ENCODE results near the gene SURF6.
"Not testable (repeated sequence)": the region's sequence is repeated elsewhere in the genome, so short reads cannot be mapped to it uniquely, and the experiment has no call there.

Gene SURF6

DNA sequence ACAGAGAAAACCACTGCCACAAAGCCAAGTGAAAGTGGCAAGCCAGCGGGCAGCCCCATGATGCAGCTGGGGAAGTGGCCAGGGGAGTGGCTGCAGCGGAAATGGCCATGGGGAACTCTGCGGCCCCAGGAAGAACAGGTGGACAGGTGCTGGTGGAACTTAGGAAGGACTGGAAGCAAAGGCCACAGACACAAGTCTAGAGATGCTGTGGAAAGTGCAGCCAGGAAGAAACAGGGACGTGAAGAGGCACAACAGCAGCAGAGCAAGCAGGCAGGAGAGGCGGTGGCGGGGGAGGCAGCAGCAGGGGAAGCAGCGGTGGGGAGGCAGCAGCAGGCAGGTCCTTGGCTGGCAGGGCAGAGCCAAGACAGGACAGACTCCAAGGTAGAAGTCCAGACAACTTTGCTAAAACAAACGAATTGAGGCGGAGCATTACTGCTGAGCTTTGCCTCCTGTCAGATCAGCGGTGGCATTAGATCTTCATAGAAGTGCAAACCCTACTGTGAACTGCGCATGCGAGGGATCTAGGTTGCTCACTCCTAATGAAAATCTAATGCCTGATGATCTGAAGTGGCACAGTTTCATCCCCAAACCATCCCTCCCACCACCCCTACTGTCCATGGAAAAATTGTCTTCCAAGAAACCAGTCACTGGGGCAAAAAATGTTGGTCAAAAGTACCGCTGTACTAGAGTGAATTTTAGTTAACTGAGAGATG, 11.8 kb downstream of the SURF6 start:
- DNase-seq (ENCODE audit: low read depth): no peak

DNA sequence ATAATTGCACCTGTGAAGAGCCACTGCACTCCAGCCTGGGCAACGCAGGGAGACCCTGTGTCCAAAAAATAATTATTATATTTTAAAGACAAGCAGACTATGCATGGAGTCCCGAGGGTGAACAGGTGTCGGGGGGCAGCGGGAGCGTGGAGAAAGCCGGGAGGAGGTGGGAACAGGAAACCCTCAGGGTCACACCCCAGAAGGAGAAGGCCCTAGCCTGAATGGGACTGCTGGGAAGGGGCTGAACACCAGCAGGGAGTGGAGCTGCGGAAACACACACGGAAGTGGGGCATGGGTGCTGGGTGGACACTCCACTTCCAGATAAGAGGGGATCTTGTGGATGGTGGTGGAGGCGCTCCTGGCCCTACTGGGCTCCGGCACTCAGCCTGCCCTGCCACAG, 12.8 kb downstream of the SURF6 start:
- no peak for DNase-seq (ENCODE audit: low read depth)

DNA sequence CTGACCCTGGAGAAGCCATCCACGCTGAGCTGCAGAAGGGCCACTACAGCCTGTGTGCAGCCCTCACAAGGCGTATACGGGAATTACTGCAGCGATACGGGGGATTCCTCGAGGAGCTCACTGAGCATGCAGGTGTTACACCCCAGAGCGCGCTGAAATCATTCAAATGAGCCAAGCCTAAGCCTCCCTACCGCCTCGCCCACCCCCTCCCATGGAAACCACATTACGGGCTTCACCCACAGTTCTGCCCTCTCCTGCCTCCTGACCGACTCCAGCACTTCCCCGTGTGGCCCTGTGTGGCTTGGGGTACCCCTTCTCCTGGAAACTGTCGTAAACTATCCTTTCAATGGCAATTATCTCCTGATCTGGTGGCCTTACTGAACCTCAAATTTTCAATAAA, 13.3 kb downstream of the SURF6 start:
- no peak for DNase-seq (ENCODE audit: low read depth)

DNA sequence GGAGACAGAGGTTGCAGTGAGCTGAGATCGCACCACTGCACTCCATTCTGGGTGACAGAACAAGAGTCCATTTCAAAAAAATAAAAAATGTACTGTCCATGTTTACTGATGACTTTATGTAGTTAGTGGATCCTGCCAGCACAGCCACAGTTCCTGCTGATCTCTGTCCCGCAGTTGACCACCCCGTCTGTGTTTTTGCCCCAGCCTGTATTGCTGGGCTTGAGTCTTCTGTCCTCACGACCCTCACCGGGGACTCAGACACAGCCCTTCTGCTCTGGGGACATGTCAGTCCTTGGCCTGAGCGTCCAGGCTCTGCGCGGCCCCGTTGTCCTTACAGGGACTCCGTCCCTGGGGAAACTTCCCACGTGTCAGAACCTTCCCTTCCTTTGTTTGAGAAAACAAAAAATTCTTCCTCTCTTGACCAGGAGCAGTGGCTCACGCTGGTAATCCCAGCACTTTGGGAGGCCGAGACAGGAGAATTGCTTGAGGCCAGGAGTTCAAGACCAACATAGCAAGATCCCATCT, 14.5 kb downstream of the SURF6 start:
- DNase-seq (ENCODE audit: low read depth): no peak

DNA sequence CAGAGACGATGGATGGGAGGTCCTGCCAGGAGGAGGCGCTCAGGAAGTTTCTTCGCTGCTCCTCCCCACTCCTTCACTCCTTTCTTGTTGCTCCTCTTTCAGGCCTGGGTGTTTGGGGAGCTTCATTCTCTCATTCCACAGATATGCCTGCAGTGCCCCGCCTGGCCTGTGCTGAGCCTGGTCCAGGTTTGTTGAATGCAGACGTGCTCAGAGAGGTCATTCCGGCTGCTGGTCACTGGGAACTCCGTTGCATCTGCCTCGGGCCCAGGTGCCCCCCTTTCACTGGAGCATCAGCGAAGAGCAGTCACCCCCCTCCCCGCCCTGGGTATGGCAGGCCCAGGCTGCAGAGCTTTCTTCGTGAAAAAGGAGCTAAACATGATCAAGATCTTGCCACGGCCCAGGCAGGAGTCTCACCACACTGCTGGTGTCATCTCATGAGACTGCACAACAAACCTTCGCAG, 15.5 kb downstream of the SURF6 start:
- DNase-seq (ENCODE audit: low read depth): no peak

DNA sequence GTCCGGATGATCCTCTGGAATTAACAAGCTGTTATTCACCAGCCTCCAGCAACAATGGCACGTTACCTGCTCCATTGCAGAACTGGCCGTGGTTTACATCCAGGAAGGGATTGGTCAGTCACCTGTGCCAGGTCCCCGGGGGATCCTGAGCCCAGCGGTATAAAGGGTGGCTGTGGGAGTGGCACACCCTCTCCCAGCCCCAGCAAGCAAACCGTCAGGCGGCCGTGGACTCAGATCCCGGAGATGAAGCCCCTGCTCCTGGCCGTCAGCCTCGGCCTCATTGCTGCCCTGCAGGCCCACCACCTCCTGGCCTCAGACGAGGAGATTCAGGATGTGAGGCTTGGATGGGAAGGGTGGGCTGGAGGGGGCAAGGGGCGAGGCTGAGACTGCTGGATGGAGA, 18.4 kb downstream of the SURF6 start:
- DNase-seq (ENCODE audit: low read depth): not testable (repeated sequence)

DNA sequence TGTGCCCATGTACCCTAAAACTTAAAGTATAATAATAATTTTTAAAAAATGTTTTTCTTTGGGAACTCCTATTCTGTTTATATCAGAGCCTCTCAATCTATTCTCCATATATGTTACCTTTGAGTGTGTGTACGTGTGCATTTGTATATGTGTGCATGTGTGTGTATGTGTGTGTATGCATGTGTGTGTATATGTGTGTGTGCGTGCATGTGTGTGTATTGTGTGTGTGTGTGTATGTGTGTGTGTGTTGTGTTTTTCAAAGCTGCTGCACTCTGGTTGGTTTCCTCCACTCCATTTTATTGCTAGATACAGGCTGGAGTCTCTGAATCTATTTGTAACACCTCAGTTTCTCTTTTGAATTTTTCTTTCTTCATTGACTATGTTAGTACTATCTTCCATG, 20.0 kb downstream of the SURF6 start:
- no peak for DNase-seq (ENCODE audit: low read depth)

DNA sequence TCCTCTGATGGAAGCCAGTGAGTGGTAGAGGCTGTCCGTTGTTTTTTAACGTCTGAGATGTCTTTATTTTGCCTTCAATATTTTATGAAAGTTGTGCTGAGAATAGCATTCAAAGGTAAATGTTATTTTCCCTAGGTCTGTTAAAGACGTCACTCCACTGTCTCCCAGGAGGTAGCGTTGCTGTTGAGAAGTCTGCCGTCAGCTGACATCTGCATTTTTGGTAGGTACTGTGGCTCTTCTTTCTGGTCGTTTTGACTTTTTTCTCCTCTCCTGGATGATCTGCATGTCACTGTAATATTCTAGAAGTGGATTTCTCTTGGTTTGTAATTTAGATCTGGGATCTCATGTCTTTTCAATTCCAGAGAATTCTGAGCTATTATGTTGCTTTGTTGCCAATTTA, 26.4 kb downstream of the SURF6 start:
- no peak for DNase-seq (ENCODE audit: low read depth)

DNA sequence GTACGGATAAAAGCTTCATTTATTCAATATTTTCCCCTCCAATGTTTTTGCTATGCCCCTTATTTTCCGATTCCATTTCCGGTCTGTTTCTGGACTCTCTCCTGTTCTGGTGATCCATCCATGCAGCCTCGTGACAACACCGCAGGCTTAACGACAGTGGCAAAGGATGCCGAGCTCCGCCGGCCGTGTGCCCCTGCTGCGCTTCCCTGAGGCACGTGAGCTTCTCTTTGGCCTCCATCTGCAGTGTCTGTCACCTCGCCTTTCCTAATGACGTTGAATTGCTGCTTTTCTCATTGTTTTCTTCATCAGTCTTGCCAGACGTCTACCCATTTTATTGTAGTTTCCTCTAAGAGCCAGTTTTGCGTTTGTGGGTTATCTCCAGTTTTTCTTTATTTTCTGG, 28.7 kb downstream of the SURF6 start:
- no peak for DNase-seq (ENCODE audit: low read depth)

DNA sequence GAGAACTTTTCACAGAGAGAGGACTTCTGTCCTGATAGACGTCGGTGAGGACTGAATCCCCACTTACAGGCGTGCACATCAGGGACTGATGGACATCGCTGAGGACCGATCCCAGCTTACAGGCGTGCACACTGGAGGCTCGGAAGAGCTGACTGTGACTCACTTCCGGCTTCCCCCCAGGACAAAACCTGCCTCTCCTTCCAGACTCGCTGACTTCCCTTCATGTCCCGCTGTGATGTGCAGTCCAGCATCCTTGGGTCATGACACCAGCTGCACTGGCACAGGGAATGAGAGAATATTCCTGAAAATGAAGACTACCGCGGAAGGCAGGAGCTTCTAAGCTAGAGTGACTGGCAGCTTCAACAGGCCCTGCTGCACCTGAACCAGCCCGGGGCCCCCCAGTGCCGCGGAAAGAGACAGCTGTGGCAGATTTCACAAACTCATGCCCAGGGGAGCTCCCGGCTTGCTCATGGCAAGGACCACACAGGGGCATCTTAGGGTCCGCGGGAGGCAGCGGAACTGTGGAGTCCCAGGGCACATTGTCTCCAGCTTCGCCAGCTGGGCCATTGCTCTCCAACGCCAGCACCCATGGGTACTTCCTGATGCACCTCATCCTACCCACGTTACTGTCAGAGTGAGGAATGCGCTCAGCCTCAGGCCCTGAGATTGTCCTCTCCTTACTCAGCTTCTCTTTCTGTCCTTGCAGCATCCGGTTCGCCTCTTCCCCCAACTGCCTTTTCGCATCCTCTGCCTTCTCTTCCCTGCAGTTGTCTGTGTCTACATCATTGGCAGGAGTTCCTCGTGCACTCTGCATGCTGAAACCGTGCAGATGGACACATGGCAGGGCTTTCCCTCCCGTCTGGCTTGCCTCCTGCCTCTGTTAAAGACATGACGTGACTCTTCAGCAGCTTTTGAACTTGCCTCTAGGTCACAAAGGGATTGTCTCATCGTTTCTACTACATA, 29.5 kb downstream of the SURF6 start:
- no peak for DNase-seq (ENCODE audit: low read depth)

DNA sequence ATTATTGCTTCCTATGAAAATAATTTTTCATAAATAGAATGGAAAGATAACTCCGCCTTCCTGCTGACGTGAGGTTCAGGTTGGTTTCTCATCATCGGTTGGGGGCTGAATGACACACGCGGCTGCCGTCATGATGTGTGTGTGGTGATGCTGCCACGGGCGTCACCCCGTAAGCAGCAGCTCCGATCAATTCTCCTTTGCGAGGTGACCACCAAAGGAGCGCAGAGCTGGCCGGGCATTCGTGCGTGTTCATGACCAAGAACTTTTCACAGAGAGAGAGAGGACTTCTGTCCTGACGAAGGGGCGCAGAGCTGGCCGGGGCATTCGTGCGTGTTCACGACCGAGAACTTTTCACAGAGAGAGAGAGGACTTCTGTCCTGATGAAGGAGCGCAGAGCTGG, 30.3 kb downstream of the SURF6 start:
- no peak for DNase-seq (ENCODE audit: low read depth)

DNA sequence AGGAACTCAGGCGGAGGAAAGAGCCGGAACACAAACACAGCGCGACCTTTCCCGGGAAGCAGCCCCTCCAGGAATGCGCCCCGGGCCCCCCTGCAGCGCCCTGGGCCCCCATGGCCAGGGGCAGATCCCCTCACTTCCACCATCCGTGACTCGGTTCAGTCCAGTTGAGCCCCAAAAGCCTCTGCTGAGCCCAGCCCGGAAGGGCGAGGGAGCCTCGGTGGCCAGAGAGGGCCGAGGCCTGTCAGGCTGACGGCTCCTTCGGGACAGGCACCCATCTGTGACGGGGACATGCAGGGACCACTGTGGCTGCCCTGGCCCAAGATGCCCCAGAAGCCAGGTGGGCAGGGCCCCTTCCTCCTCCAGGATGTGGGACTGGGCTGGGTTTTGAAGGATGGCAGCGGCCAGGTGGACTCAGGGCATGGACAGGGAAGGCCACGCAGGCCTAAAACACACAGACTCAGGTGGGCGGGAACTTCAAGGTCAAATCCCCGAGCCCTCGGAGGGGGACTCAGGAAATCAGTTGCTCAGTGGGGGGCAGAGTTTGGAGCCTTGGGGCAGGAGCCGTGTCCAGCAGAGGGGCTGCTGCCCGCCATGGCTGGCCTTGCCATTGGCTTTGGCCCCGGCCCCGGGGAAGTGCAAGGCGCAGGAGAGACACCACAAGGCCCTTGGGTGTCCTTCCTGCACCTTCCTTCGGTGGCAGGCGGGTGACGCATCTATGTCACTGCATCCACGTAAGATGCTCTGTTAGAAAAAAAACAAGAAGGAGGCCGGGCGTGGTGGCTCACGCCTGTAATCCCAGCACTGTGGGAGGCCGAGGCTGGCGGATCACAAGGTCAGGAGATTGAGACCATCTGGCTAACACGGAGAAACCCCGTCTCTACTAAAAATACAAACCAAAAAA, 31.3 kb downstream of the SURF6 start:
- no peak for DNase-seq (ENCODE audit: low read depth)

DNA sequence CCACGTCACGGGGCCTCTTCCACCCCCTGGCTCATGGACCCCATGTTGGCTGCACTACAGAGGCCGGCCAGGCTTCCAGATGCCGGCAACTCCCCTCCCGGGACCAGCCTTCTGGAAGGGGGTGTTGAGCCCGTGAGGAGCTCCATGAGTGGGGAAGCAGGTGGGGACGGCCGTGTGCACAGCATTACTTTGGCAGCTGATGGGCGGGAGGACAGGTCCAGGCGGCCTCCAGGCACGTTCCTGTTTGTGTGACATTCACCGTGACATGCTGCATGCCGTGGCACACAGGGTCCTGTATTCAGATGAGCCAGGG, 31.9 kb downstream of the SURF6 start:
- no peak for DNase-seq (ENCODE audit: low read depth)

DNA sequence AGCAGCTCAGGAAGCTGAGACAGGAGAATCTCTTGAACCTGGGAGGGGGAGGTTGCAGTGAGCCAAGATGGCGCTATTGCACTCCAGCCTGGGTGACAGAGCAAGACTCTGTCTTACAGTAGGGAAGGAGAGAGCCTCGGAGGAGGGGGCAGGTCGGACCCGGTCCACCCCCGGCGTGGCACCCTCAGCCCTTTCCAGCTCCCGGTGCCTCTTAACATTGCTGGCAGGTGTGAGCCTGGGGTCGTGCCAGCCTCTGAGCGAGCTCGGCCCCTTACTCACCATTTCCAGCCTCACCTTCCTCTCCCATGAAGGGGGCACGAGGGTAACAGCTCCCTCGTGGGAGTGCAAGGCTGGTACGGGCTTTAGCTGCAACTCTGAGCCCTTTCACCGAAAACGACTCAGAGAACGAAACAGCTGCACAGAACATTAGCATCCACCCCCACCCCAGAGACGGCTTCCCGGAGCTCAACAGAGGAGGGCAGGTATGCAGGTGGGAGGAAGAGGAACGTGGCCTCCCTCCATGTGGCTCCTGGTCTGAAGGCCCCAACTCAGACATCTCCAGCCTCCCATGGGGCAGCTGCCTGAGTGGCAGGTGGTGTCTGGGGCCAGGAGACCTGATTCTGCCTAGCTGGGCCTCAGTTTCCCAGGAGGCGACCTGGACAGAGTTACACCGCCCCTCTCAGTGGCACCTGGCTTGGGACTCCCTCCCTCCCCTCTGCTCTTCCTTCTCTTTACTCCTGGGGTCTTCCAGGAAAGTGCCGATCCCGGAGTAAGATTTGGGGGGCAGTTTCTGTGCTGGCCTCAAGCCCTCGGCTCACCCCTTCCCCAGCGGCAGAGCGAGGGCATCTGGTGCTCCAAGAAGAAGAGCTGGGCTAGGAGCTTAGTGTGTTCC, 32.5 kb downstream of the SURF6 start:
- no peak for DNase-seq (ENCODE audit: low read depth)

DNA sequence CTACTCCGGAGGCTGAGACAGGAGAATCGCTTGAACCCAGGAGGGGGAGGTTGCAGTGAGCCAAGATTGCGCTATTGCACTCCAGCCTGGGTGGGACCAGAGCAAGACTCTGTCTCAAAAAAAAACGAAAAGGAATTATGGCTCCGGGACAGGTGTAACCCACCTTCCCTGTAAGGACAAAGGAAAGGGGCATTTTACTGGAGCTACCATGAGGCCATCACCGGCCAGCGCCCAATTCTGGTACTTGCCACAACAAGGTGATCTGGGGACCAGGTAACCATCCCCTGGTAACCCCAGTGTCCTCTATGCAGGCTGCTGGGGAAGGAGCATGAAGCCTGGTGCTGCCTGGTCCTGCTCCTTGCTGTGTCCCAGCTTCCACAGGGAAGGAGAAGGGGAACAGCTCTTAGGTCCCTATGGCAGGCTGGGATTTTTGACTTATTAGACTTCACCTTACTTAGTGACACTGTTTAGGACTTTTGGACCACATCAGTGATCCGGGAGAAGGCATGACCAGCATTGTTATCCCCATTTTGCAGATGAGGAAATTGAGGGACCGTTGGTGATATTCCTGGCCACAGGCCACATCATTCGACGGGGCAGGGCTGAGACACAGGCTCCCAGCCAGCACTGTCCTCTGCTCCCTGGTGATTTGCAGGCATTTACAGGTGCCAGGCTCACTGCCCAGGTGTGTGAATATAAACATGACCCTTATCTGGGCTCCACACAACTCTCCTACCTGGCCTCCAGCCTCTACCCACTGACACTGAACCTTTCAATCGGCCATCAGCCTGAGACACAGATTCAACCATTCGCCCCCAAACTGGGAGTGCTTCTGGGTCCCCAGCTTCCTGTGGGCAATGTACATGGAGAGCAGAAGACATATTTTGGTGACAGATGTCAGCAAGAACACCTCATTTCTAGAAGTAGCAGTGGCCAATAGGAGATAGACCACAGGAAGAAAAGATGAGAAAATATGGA, 34.4 kb downstream of the SURF6 start:
- no peak for DNase-seq (ENCODE audit: low read depth)

DNA sequence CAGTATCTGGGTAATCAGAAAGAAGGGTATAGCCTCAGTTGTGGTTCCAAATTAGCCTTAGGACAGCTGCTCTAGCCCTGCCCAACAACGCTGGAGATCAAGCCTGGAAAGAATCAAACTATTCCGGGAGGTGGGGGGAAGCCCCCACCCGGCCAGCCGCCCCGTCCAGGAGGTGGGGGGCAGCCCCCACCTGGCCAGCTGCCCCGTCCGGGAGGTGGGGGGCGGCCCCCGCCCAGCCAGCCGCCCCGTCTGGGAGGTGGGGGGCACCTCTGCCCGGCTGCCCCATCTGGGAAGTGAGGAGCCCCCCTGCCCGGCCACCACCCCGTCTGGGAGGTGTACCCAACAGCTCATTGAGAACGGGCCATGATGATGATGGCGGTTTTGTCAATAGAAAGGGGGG, 36.0 kb downstream of the SURF6 start:
- DNase-seq (ENCODE audit: low read depth): not testable (repeated sequence)

DNA sequence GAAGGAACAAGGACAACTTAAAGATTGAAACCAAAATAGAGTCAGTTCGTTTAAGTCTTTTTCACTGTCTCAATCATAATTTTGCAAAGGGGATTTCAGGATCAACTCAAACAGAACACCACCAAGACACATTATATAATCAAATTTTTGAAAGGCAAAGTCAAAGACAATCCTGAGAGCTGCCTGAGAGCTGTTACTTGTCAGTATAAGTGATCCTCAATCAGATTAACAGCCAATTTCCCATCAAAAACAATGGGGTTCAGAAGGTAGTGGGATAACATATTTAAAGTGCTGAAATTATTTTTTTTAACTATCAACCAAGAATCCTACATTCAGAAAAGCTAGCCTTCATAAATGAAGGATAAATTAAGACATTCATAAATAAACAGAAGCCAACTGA, 41.7 kb downstream of the SURF6 start:
- no peak for DNase-seq (ENCODE audit: low read depth)

DNA sequence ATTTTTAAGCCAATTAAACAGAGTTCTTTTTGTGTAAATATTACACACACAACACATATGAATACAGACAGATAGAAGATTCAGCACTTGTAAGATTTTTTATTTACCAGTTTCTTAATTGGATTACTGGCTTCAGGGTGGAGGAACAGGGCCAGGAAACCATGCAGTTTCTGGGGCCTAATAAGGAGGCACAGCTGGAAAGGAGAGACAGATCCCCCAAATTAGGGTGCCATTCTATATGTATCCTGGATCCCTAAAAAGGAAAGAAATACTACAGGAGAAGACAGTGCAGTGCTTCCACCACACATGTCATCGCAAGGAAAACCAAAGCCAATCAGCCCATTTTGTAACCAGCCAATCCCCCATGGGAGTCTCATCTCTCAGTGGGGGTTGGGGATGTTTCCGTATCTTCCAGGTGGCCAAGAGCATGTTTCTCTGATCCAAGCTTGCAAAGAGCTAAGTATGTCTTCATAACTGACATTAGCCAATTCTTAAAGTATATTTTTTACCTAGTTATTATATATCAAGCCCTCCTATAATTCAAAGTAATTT, 45.2 kb downstream of the SURF6 start:
- no peak for DNase-seq (ENCODE audit: low read depth)

DNA sequence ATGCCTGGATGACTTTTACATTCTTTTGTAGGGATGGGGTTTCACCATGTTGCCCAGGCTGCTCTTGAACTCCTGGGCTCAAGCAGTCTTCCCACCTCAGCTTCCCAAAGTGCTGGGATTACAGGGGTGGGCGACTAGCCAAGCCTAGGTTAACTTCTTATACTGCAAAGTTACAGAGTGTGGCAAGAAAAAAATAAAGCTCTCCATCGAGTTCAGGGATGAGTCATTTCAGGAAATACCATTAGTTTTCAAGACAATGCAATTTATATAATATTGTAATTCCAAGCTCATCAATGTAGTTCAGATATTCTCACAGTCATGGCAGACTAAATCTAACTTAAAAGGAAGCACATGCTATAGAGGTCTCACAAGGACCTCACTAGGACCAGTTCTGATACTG, 49.5 kb downstream of the SURF6 start:
- no peak for DNase-seq (ENCODE audit: low read depth)

Data from activated T-helper 1 cell treated with Interleukin-2 at 50 U/mL for 16 hours (primary cell).